ENCODE data around the gene GIT1.

Gene GIT1

GRCh38 chr17:29616300-29617048, 27.0 kb upstream of the GIT1 start:
- no peak for ATAC-seq
- TF ChIP-seq CREB5 (CRISPR knock-in tag; IDR thresholded peaks at IDR 0.05; ENCODE audit: low read depth) (no peak), ZNF565 (CRISPR knock-in tag; conservative IDR thresholded peaks at IDR 0.05; ENCODE audit: low read depth) (no peak), TCF4 (CRISPR knock-in tag; IDR thresholded peaks at IDR 0.05; ENCODE audit: borderline replicate concordance) (no peak), GLIS3 (CRISPR knock-in tag; IDR thresholded peaks at IDR 0.05) (no peak), POU6F1 (CRISPR knock-in tag; IDR thresholded peaks at IDR 0.05; ENCODE audit: borderline replicate concordance, low read depth) (no peak), PATZ1 (CRISPR knock-in tag; IDR thresholded peaks at IDR 0.05; ENCODE audit: borderline replicate concordance) (no peak), BACH2 (CRISPR knock-in tag; IDR thresholded peaks at IDR 0.05; ENCODE audit: borderline replicate concordance) (no peak), ARNTL (CRISPR knock-in tag; IDR thresholded peaks at IDR 0.05; ENCODE audit: borderline replicate concordance, low read depth) (no peak), ZNF70 (CRISPR knock-in tag; IDR thresholded peaks at IDR 0.05) (no peak), ZNF8 (CRISPR knock-in tag; IDR thresholded peaks at IDR 0.05) (no peak), CSDC2 (CRISPR knock-in tag; IDR thresholded peaks at IDR 0.05) (no peak), ISL1 (CRISPR knock-in tag; IDR thresholded peaks at IDR 0.05) (no peak)

GRCh38 chr17:29615492-29616299, 26.2 kb upstream of the GIT1 start:
- TF ChIP-seq PATZ1 (CRISPR knock-in tag; IDR thresholded peaks at IDR 0.05; ENCODE audit: borderline replicate concordance) (no peak), BACH2 (CRISPR knock-in tag; IDR thresholded peaks at IDR 0.05; ENCODE audit: borderline replicate concordance) (no peak), ZNF8 (CRISPR knock-in tag; IDR thresholded peaks at IDR 0.05) (no peak), CSDC2 (CRISPR knock-in tag; IDR thresholded peaks at IDR 0.05) (no peak), RARB (CRISPR knock-in tag; IDR thresholded peaks at IDR 0.05) (no peak), CREB5 (CRISPR knock-in tag; IDR thresholded peaks at IDR 0.05; ENCODE audit: low read depth) (no peak)
- ATAC-seq = no peak

- no peak for TF ChIP-seq TOX (CRISPR knock-in tag; IDR thresholded peaks at IDR 0.05; ENCODE audit: borderline replicate concordance)
- TF ChIP-seq POU6F1 (CRISPR knock-in tag; IDR thresholded peaks at IDR 0.05; ENCODE audit: borderline replicate concordance, low read depth) = no peak
- no peak for TF ChIP-seq ESRRG (CRISPR knock-in tag; IDR thresholded peaks at IDR 0.05)
- TF ChIP-seq GLIS3 (CRISPR knock-in tag; IDR thresholded peaks at IDR 0.05) = no peak
- no peak for TF ChIP-seq PPARA (CRISPR knock-in tag; IDR thresholded peaks at IDR 0.05; ENCODE audit: borderline replicate concordance)
- no peak for TF ChIP-seq SNAI2 (CRISPR knock-in tag; IDR thresholded peaks at IDR 0.05)
- no peak for TF ChIP-seq ZFP3 (CRISPR knock-in tag; IDR thresholded peaks at IDR 0.05)
- TF ChIP-seq CSRNP3 (CRISPR knock-in tag; IDR thresholded peaks at IDR 0.05) = no peak
- no peak for ATAC-seq
Measured at GRCh38 chr17:29615048-29615385, 25.6 kb upstream of the GIT1 start.
